ENCODE measurements around the gene UBL3.

The UBL3 gene

DNA sequence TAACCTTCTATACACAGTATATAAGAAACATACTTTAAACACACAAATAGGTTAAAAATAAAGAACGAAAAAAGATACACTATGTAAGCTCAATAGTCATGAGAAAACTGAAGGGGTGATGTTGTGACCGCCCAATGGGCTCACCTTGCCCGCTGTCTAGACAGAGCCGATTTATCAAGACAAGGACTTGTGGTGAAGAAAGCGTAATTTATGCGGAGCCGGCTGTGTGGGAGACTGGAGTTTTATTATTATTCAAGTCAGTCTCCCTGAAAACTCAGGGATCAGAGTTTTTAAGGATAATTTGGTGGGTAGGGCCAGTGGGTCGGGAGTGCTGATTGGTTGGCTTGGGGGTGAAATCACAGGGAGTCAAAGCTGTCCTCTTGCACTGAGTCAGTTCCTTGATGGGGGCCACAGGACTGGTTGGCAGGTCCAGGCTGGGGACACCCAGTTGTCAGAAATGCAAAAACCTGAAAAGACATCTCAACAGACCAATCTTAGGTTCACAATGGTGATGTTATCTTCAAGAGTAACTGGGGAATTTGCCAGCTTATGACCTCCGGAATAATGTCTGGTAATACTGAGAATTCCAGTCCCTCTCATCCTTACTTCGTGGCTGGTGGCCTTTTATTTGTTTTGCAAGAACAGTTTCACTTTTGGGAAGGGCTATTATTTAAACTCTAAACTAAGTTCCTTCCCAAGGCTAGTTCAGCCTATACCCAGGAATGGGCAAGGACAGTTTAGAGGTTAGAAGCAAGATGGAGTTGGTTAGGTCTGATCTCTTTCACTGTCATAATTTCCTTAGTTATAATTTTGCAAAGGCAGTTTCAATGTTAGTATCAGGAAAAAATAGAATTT lies 96.6 kb downstream of the UBL3 start:
- peak; percentile 31 for DNase-seq

GRCh38 chr13:29752175-29752574 lies 98.2 kb downstream of the UBL3 start:
- no peak for DNase-seq

GRCh38 chr13:29750183-29750530 lies 100.3 kb downstream of the UBL3 start:
- no peak for DNase-seq

DNA sequence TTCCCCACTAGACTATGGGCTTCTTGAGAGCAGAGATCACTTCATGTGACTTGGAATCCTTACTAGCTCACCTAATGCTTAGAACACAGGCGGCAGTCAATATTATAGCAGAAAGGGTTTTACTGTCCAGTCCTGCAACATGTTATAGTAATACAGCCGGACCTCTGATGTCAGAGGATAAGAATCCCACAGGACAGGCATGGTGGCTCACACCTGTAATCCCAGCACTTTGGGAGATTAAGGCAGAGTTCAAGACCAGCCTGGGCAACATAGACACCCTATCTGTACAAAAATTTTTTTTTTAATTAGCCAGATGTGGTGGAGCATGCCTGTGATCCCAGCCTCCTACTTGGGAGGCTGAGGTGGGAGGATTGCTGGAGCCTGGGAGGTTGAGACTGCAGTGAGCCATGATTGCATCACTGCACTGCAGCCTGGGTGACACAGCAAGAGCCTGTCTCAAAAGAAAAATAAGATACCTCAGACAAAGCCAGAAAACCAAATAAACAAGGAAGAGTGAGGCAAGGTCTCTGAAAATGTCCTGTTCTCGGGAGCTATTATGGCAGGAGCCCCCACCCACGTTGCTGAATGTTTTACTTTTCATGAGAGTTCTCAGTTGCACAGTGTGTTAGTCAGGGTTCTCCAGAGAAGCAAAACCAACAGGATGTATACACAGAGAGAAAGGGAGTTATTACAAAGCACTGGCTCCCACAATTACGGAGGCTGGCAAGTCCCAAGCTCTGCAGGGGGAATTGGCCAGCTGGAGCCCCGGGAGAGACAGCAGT lies 100.8 kb downstream of the UBL3 start:
- DNase-seq = no peak

DNA sequence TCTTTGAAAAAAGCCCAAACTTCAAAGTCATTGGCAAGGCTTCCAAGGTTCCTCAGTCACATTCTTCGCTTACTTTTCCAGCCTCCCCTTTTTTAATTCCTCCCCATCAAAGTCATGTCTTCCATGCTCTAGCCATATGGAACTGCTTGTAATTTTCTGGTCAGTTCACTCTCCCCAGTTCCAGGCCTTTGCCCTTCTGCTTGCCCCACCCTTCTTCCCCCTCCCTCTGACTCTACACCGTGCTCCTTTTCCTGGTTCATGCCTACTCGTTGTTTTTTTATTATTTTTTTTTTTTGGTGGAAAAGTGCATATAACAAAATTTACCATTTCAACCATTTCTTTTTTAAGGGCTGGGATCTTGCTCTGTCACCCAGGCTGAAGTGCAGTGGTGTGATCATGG lies 102.3 kb downstream of the UBL3 start:
- DNase-seq = no peak

DNA sequence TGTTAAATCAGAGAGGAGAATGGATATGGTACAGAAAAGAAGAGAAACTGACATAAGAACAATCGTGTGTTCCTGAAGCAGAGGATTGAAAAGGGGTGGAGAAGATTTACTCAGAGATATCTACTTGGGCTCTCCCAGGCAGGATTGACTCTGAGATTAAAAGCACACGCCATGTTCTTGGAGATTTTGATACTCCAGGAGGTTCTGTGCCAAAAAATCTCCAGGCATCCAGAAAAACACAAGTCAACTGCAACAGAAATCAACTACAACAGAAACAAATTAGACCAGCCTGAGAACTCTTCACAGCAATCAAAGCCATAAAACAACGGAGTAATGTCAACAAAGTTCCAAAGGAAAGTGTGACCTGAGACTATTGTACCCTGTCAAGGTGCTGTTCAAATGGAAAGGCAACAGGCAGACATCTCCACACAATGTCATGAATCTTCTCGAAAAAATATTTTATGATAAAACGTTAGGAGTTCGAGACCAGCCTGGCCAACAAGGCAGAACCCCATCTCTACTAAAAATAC lies 104.2 kb downstream of the UBL3 start:
- no peak for DNase-seq

- no peak for DNase-seq
These were observed 104.7 kb downstream of the UBL3 start for GRCh38 chr13:29745704-29746103.

- peak; percentile 73 for DNase-seq
These were observed 107.1 kb downstream of the UBL3 start for GRCh38 chr13:29743201-29743786.

GRCh38 chr13:29740961-29741360 lies 109.5 kb downstream of the UBL3 start:
- DNase-seq = no peak

GRCh38 chr13:29737061-29737460 lies 113.4 kb downstream of the UBL3 start:
- no peak for DNase-seq

GRCh38 chr13:29733147-29733611 lies 117.2 kb downstream of the UBL3 start:
- peak; percentile 73 for DNase-seq

- DNase-seq = no peak
These were observed 120.2 kb downstream of the UBL3 start for GRCh38 chr13:29730253-29730652.

DNA sequence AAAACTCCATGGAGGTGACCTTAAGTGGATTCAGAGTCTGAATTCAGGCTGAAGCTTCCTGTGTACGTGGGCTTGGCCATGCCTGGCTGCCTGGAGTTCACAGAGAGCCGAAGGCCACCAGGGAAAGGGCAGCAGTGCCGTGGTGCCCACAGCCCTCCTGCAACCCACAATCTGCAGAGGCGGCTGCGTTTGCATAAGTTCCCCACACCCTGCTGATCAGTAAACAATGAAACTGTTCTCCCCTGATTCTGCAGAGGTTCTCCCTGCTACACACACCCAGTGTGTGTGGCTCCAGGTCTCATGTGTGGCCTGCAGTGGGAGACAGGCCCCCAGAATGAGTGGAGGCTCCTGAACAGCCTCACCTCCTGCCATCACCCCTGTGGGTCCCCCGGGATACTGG lies 128.0 kb downstream of the UBL3 start:
- no peak for DNase-seq

DNA sequence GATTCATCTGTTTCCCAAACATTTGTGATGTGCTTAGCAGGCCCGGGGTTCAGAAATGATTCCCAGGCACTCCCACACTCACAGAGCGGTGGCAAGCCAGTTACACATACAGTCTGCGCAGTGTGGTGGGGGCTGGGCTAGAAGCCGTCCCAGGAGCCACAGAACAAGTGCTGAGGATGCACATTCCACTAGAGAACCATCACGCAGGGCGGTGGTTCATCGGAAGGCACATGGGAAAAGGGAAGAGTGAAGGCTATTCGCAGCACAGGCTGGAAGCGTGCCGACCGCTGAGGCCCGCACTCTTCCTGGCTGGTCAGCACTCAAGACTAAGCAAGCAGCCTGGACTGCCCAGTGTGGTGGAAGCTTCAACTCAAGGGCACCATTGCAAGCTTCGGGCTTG lies 128.7 kb downstream of the UBL3 start:
- no peak for DNase-seq

GRCh38 chr13:29718694-29719093 lies 131.7 kb downstream of the UBL3 start:
- DNase-seq = no peak

DNA sequence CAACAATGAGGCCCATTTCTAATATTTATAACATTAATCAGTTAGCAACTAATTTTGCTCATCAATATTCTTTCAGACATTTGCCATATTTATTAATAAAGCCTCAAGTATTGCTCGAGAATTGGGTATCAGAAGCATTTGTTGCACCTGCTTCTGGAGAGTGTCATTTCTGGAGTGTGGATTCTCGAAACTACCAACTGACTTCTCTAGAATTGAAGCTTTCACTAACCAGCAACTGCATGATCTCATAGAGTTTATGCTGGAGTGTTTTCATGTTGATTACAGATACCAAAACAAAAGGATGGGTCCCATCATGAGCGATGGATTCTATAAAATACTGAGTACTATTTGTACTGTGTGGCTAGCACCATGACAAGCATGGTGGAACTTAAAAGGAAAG lies 133.9 kb downstream of the UBL3 start:
- DNase-seq = no peak
